ENCODE results near the gene MSI2. TPM values are rescaled to one million over a fixed set of nuclear protein-coding genes. Genes with fewer than 3 reads are reported as not detected.

Gene MSI2
- total and polyA plus RNA-seq, 9 of the 15 experiments (the other 6 are each of a cell fraction or from before 2014, with no cell fraction given): 4.6 to 61.8 (median 42.4) TPM

GRCh38 chr17:57553526-57553925 lies 297.2 kb downstream of the MSI2 start (continued):
- no peak for TF ChIP-seq RERE (CRISPR knock-in tag; IDR thresholded peaks at IDR 0.05; ENCODE audit: borderline replicate concordance)
- peak; percentile 35; the same call in 1 of the 2 replicates for TF ChIP-seq JUND (IDR thresholded peaks at IDR 0.05; ENCODE audit: borderline replicate concordance, low read depth, low read length)
- TF ChIP-seq JUND (tag; IDR thresholded peaks at IDR 0.05; ENCODE audit: borderline replicate concordance, low read depth, low read length): no peak; the same call in 2 of the 3 replicates
- no peak for TF ChIP-seq ZNF75A (CRISPR knock-in tag; IDR thresholded peaks at IDR 0.05)
- 0 out of 2 replicates have a peak, but pooled peaks have one; percentile 42 for TF ChIP-seq CREM (IDR thresholded peaks at IDR 0.05; ENCODE audit: low read depth)
- TF ChIP-seq SOX6 (IDR thresholded peaks at IDR 0.05): peak; percentile 78
- TF ChIP-seq TEAD2 (tag; IDR thresholded peaks at IDR 0.05): no peak
- peak; percentile 97 for TF ChIP-seq CHD2 (IDR thresholded peaks at IDR 0.05; ENCODE audit: low read depth, low read length)
- TF ChIP-seq MAZ (CRISPR knock-in tag; conservative IDR thresholded peaks at IDR 0.05 in 1 of 2, IDR thresholded peaks at IDR 0.05 in 1 of 2): 0 out of 4 replicates have a peak, but pooled peaks of 1 of the 2 experiments have one; percentile 30
- TF ChIP-seq THAP12 (CRISPR knock-in tag; IDR thresholded peaks at IDR 0.05): no peak
- no peak for TF ChIP-seq XRCC4 (IDR thresholded peaks at IDR 0.05; ENCODE audit: extremely low read depth, insufficient read depth, insufficient read length)
- TF ChIP-seq RB1 (IDR thresholded peaks at IDR 0.05; ENCODE audit: low read depth): peak; percentile 33; the same call in 1 of the 2 replicates
- no peak for TF ChIP-seq TSHZ1 (CRISPR knock-in tag; IDR thresholded peaks at IDR 0.05)
- TF ChIP-seq CCAR2 (IDR thresholded peaks at IDR 0.05; ENCODE audit: low read depth, low read length): no peak
- peak; percentile 62; the same call in 1 of the 2 replicates for TF ChIP-seq MITF (IDR thresholded peaks at IDR 0.05)

All from K562 (cell line).